Mesodermal cell (in vitro differentiated cells): Measurements from ENCODE around the gene WDR64.
"Not testable (repeated sequence)": the region's sequence is repeated elsewhere in the genome, so short reads cannot be mapped to it uniquely, and the experiment has no call there.

Source experiments
- H3K27ac ChIP-seq: 2 replicates; pipeline ENCODE4 v1.7.0; 2013; ENCODE audit warnings: mild to moderate bottlenecking, low read depth, low read length, moderate library complexity; ENCODE audit not compliant: severe bottlenecking
- H3K36me3 ChIP-seq: 2 replicates; pipeline ENCODE4 v1.7.1; 2013; ENCODE audit warnings: mild to moderate bottlenecking, low read length, moderate library complexity; ENCODE audit not compliant: control insufficient read depth, insufficient read depth
- H3K4me1 ChIP-seq: one replicate; pipeline ENCODE4 v1.7.1; 2013; ENCODE audit warnings: mild to moderate bottlenecking, low read length; ENCODE audit not compliant: insufficient read depth, control insufficient read depth, poor library complexity, severe bottlenecking
- H3K4me3 ChIP-seq: 2 replicates; pipeline ENCODE4 v1.7.0; 2013; ENCODE audit warnings: low read length, control low read depth, mild to moderate bottlenecking; ENCODE audit not compliant: insufficient read depth, poor library complexity, severe bottlenecking; ENCODE audit errors: extremely low read depth
- H3K9me3 ChIP-seq: 2 replicates; pipeline ENCODE4 v1.7.1; 2013; ENCODE audit warnings: mild to moderate bottlenecking, low read length, moderate library complexity; ENCODE audit not compliant: control insufficient read depth
- WGBS, 2 experiments: methylation state at CpG; one replicate each; pipeline ENCODE4 v1.1.5; 2013; ENCODE audit warnings: missing lambda C conversion rate in 2 of 2; ENCODE audit not compliant: insufficient coverage in 2 of 2; 5-methylcytosine and 5-hydroxymethylcytosine counted together

Gene WDR64

DNA sequence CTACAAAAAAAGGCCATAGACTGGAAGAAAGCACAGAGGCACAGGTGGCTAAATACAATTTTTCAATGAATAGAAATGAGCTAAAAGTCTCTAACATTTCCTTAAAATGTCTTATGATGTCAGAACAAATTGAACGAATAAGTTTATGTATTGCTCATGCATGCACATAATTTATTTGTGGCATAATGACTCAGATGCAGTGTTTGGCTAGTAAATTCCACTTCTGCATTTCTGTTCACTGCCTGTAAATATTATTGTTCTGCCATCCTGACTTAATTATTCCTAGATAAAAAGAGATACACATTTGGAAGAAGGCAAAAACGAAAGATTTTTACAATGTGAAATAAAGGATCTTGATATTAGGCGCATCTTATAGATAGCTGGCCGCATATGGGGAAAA is 169.3 kb downstream of the WDR64 start:
- WGBS, 2 experiments = 91 to 100% methylated on average over 2 to 4 of the region's 4 CpGs
- H3K27ac ChIP-seq = no peak overlapping the region
- no peaks in the 10 kb centered on the region for H3K36me3 ChIP-seq
- H3K4me3 ChIP-seq = no peak overlapping the region
- H3K9me3 ChIP-seq = no peaks in the 10 kb centered on the region
- H3K4me1 ChIP-seq = no peaks in the 10 kb centered on the region

DNA sequence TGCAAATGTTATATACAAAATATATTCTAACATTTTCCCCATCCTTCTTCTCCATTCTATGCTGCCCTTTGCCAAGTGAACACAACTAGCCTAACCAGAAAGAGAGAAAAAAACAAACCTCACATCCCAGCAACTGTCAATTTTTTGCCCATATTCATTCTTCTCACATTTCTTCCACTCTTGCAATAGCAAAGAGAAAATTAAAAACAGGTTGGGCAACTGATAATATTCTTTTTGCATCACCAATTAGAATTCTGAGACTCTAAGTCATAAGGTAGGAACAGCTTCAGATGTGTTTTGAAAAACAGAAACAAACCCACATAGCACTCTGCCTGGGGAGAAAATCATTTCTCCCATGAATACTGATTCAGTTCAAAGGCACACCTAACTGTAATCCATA is 170.8 kb downstream of the WDR64 start:
- no peak overlapping the region for H3K27ac ChIP-seq
- H3K4me3 ChIP-seq = no peak overlapping the region
- H3K9me3 ChIP-seq = no peaks in the 10 kb centered on the region
- no peaks in the 10 kb centered on the region for H3K36me3 ChIP-seq
- H3K4me1 ChIP-seq = no peaks in the 10 kb centered on the region

DNA sequence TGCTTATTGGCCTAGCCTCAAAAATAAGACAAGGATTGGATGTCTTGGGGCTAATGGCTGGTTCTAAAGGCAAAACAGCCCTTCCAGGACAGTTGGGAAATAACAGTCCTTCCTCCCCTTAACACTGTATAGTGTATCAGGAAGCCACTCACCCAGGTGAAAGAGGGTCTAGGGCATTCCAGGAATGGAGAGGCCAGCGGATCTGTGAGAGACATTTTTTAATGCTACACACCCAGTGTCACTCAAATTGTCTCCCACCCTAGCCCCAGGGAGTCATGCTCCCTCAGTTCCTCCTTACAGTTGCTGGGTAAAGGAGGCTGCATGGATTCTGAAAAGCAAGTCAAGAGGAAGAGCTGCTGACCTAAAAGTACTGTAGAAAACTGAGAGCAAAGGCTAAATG is 171.8 kb downstream of the WDR64 start:
- Histone ChIP-seq H3K4me3 (no peak overlapping the region), H3K9me3 (no peaks in the 10 kb centered on the region), H3K4me1 (peaks cover 4% of the 10 kb centered on the region), H3K27ac (no peak overlapping the region), H3K36me3 (no peaks in the 10 kb centered on the region)
- WGBS, 2 experiments = no CpG with 5 or more reads among the region's 1 CpG

DNA sequence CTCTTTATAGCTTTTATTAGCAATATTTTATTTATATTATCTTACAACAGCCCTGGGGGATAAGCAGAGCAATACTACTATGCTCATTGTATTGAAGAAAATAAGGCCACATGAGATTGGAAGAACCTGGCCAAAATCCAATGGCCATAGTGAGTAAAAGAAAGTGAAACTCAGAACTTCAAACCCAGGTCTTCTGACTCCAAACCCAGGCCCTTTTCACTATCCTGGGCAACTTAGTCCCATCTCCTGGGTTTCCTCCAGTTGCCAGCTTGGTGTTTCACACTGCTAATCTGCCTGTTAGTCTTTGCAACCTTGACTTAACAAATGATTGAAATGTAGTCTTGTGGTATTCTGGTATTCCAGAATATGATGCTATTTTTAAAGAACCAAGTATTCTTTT is 173.5 kb downstream of the WDR64 start:
- H3K36me3 ChIP-seq = no peaks in the 10 kb centered on the region
- H3K9me3 ChIP-seq = no peaks in the 10 kb centered on the region
- no peak overlapping the region for H3K27ac ChIP-seq
- no peak overlapping the region for H3K4me3 ChIP-seq
- H3K4me1 ChIP-seq = peaks cover 4% of the 10 kb centered on the region

DNA sequence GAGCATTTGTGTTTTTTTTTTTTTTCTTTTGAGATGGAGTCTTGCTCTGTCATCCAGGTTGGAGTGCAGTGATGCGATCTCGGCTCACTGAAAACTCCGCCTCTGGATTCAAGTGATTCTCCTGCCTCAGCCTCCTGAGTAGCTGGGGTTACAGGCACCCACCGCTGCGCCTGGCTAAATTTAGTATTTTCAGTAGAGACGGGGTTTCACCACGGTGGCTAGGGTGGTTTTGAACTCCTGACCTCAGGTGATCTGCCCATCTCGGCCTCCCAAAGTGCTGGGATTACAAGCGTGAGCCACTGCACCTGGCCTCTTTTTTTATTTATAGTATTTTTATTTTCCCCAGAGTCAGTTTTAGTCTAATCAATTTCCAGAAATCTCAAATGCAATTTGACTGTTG is 174.5 kb downstream of the WDR64 start:
- not testable (repeated sequence) for H3K36me3 ChIP-seq, H3K27ac ChIP-seq, H3K4me1 ChIP-seq, H3K9me3 ChIP-seq, H3K4me3 ChIP-seq
- 94% methylated on average over 7 to 8 of the region's 9 CpGs for WGBS, 2 experiments

DNA sequence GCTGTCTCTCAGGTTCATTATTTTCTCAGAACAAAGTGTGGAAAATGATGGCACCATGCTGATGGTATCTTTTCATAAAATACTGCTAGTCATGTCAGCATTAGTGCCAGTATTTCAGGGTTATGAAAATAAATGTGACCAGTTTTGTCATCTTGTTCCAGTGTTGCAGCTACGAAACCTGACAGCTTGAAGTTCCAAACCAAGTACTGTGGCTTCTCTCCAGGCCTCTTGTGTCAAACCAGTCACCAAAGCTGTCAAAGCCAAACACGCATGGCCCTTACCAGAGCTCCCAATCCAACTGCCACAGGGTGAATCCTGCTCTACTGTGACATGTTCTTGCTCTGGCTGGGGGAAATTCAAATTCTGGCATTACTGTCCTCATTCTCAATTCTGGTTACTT is 175.2 kb downstream of the WDR64 start:
- no peak overlapping the region for H3K4me3 ChIP-seq
- H3K9me3 ChIP-seq = no peaks in the 10 kb centered on the region
- no peak overlapping the region for H3K27ac ChIP-seq
- peaks cover 4% of the 10 kb centered on the region for H3K4me1 ChIP-seq
- no peaks in the 10 kb centered on the region for H3K36me3 ChIP-seq
- WGBS, 2 experiments = 80 to 100% methylated on average over 1 to 2 of the region's 2 CpGs

DNA sequence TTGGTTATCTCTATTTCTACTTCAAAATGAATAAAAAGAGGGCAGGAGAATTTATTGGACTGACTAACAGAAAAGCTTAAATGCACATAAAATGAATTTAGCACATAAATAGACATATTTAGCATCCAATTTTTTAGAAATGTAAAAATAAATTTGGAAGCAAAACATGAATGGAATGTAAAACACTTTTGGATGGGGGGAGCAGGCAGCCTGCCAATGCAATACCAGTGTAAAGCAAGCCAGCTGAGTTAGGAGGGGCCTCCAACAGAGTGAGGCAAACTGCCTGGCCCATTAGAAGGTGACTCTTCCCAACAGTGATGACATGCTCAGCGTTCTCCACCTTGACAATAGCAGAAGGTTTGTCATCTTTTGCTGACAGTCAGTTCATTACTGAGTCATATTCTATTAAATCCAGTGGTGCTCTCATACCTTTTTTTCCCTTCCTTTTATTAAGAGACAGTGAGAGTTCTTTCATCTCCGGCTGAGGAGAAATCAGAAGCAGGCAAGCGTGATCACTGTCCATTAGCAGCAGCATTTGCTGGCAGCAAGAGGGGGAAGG is 176.5 kb downstream of the WDR64 start:
- Histone ChIP-seq H3K4me3 (no peak overlapping the region), H3K36me3 (no peaks in the 10 kb centered on the region), H3K27ac (no peak overlapping the region), H3K4me1 (peaks cover 4% of the 10 kb centered on the region), H3K9me3 (no peaks in the 10 kb centered on the region)
- 43 to 90% methylated on average over 1 to 2 of the region's 3 CpGs for WGBS, 2 experiments

DNA sequence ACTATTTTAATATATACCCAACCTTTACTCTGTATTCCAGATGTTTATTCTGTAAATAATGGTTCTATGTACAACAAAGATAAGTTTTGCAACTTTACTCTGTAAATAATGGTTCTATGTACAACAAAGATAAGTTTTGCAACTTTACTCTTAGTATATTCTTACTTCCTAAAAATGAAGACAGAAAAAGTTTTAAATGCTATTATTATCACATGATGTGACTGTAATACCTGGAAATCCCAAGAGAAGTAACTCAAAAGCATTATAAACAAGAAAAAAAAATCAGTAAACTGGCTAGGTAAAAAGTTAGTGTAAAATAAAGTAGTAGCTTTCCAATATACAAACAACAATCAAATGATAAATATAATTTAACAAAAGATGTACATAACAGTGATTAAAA is 177.4 kb downstream of the WDR64 start:
- H3K36me3 ChIP-seq = no peaks in the 10 kb centered on the region
- no peak overlapping the region for H3K4me3 ChIP-seq
- peaks cover 4% of the 10 kb centered on the region for H3K4me1 ChIP-seq
- no peaks in the 10 kb centered on the region for H3K9me3 ChIP-seq
- H3K27ac ChIP-seq = no peak overlapping the region

DNA sequence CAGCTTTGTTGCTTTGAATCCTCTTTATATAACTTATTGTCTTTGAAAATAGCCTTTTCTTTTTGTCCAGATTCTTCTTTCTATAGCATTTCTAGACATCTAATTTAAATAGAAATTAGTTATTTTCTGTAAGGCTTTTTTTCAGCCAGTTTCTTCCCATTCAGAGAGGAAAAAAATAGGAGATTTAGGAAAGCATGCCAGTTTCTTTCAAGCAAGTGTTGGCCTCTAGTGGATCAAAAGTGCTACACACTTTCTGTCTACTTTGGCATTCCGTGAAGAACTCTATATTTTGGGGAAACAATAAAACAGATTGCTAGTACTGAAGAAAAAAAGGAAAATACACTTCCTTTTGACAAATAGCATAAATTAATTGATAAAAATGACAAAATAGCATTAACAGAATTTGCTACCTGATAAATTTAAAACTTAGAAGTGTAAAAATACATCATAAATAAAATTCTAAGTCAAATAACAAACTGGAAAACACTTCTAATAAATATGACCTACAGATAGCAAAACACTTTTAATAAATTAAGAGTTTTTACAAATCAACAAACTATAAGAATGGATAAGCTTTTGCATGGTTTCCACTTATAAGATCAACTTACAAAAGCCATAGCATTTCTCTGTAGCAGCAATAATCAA is 182.8 kb downstream of the WDR64 start:
- H3K9me3 ChIP-seq = no peaks in the 10 kb centered on the region
- no peaks in the 10 kb centered on the region for H3K36me3 ChIP-seq
- no CpG with 5 or more reads among the region's 1 CpG for WGBS, 2 experiments
- H3K27ac ChIP-seq = no peak overlapping the region
- H3K4me1 ChIP-seq = no peaks in the 10 kb centered on the region
- H3K4me3 ChIP-seq = no peak overlapping the region

DNA sequence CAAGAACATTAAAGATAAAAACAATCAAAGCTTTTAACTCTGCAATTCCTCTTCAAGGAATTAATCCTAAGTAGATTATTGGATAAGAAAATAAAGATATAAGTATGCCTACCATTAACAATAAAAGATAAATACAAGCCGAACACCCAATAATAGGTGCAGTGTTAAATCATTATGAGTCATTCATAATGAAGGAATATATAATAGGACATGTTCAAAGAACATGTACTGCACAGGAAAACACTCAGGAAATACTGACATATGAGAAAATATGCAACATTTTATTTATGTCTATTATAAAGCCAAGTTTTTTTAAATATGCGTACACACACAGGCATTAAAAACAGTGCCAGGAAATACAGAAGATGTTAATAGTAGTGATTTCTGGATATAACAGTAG is 184.9 kb downstream of the WDR64 start:
- H3K36me3 ChIP-seq = no peaks in the 10 kb centered on the region
- H3K4me1 ChIP-seq = no peaks in the 10 kb centered on the region
- no peaks in the 10 kb centered on the region for H3K9me3 ChIP-seq
- H3K4me3 ChIP-seq = no peak overlapping the region
- H3K27ac ChIP-seq = no peak overlapping the region
- no CpG with 5 or more reads among the region's 2 CpGs for WGBS, 2 experiments

DNA sequence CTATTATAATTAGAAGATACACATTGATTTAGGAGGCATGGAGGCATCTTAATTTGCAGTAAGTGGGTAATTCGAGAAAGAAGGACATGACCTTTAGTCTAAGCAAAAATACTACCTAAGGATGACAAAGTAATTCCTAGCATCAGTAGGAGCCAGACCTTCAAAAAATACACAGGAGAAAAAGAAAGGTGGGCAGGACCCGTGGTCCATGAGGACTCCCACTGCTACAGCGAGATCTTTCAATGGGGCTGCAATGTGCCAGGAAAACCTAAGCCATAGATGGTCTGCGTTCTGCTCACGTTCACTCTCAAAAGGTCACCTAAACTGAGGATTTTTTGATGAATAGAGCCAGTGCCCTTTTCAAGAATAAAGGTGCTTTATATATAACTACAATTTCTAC is 185.3 kb downstream of the WDR64 start:
- WGBS, 2 experiments = 84 to 100% methylated on average over 2 to 3 of the region's 5 CpGs
- Histone ChIP-seq H3K4me1 (peaks cover 3% of the 10 kb centered on the region), H3K9me3 (no peaks in the 10 kb centered on the region), H3K36me3 (no peaks in the 10 kb centered on the region), H3K27ac (no peak overlapping the region), H3K4me3 (no peak overlapping the region)
